Kidney capillary endothelial cell (primary cell): ENCODE measurements around the gene TFB1M.
"Not testable (repeated sequence)": the region's sequence is repeated elsewhere in the genome, so short reads cannot be mapped to it uniquely, and the experiment has no call there.

Experiments
- DNase-seq: peaks from one replicate; pipeline ENCODE4 v3.0.0-alpha.2; 2018; ENCODE audit warnings: low spot score

TFB1M gene

GRCh38 chr6:155314092-155314772, at the start of gene TFB1M:
Gene TFB1M, minus strand, starts transcription at chr6:155314484. Its CDS starts 56 bp downstream, at chr6:155314428.
- peak; percentile 98 for DNase-seq

- not testable (repeated sequence) for DNase-seq
Measured at GRCh38 chr6:155364021-155364420, 49.7 kb upstream of the TFB1M start.

- DNase-seq: not testable (repeated sequence)
Measured at GRCh38 chr6:155362968-155363632, 48.8 kb upstream of the TFB1M start.

GRCh38 chr6:155354167-155354566, 39.9 kb upstream of the TFB1M start:
- no peak for DNase-seq

GRCh38 chr6:155352811-155353210, 38.5 kb upstream of the TFB1M start:
- DNase-seq: no peak

- DNase-seq: no peak
Measured at GRCh38 chr6:155352130-155352420, 37.8 kb upstream of the TFB1M start.

- no peak for DNase-seq
Measured at GRCh38 chr6:155351273-155352129, 37.2 kb upstream of the TFB1M start.

- DNase-seq: no peak
Measured at GRCh38 chr6:155349956-155350355, 35.7 kb upstream of the TFB1M start.

- DNase-seq: no peak
Measured at GRCh38 chr6:155349129-155349528, 34.8 kb upstream of the TFB1M start.

GRCh38 chr6:155347800-155348199, 33.5 kb upstream of the TFB1M start:
- DNase-seq: no peak

GRCh38 chr6:155346957-155347356, 32.7 kb upstream of the TFB1M start:
- DNase-seq: no peak

GRCh38 chr6:155344341-155345006, 30.2 kb upstream of the TFB1M start:
- DNase-seq: no peak

- no peak for DNase-seq
Measured at GRCh38 chr6:155341130-155341828, 27.0 kb upstream of the TFB1M start.

GRCh38 chr6:155340464-155341129, 26.3 kb upstream of the TFB1M start:
- DNase-seq: no peak

GRCh38 chr6:155339929-155340328, 25.6 kb upstream of the TFB1M start:
- DNase-seq: not testable (repeated sequence)

GRCh38 chr6:155338237-155338636, 24.0 kb upstream of the TFB1M start:
- not testable (repeated sequence) for DNase-seq

GRCh38 chr6:155335265-155335664, 21.0 kb upstream of the TFB1M start:
- DNase-seq: no peak

GRCh38 chr6:155334073-155334472, 19.8 kb upstream of the TFB1M start:
- DNase-seq: not testable (repeated sequence)

GRCh38 chr6:155333414-155333813, 19.1 kb upstream of the TFB1M start:
- no peak for DNase-seq

GRCh38 chr6:155330922-155331321, 16.6 kb upstream of the TFB1M start:
- no peak for DNase-seq

- DNase-seq: no peak
Measured at GRCh38 chr6:155330133-155330734, 15.9 kb upstream of the TFB1M start.
